Omental fat pad (tissue), 4 donors: ENCODE results near the gene MALAT1. TPM values are rescaled to one million over a fixed set of nuclear protein-coding genes. Genes with fewer than 3 reads are reported as not detected.
A peak's percentile ranks its signal among the peaks of the same experiment; 100 is the strongest.

ENCODE experiments used
- ATAC-seq: fragments of 150-250 bp; one replicate; pipeline ENCODE4 v1.9.1; 2016; ENCODE audit warnings: mild to moderate bottlenecking, moderate library complexity; ENCODE audit not compliant: low FRiP score
- DNase-seq: peaks from one replicate; pipeline ENCODE4 v3.0.0-alpha.2; 2019; ENCODE audit warnings: low spot score
- CTCF ChIP-seq, 3 donors: fragments of 450-650 bp; IDR thresholded peaks; one replicate each; pipeline ENCODE4 v1.5.1; 2016 to 2017; ENCODE audit warnings: antibody characterized with exemption in 3 of 3, mild to moderate bottlenecking in 3 of 3, moderate library complexity in 2 of 3
- total RNA-seq, 4 donors: library from RNA; depleted of rRNA; stranded (reverse); fragments of >200 nt; gene quantifications; one replicate each; pipeline ENCODE4 v1.1.0, GENCODE V29; 2016

Gene MALAT1
- total RNA-seq, 4 donors from 2014 or later = 11,614 to 21,764 (median 16,063) TPM

DNA sequence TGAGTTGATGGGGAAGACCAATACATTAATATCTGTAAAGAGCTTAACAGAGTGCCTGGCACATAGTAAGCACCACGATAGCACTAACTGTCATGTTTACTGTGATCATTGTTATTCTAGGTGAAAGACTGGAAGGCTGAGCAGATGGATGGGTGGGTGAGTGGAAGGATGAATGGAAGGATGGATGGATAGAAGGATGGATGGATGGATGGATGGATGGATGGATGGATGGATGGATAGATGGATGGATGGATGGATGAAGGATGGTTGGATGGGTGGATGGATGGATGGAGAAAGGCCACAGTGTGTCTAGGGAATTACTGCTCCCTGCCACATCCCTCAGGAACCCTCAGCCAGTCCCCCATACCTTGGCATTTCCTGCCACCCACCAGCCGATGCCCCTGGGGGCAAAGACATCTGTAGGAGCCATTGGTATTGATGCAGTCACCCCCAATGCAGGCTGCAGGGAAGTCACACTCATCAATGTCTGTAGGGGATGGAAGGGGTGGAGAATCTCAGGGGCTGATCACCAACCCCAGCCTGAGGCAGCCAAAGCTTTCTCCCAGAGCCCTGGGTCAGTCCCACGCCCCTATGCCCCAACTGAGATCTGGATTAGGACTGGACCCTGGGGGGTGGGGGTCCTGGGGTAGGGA, 44.0 kb downstream of the MALAT1 start:
- no peak for TF ChIP-seq CTCF (IDR thresholded peaks at IDR 0.05)
- DNase-seq = no peak
- no peak for ATAC-seq

GRCh38 chr11:65545853-65546216, 47.0 kb downstream of the MALAT1 start:
- ATAC-seq (no peak), DNase-seq (no peak)
- TF ChIP-seq CTCF (IDR thresholded peaks at IDR 0.05) = no peak

GRCh38 chr11:65546217-65546958, 47.5 kb downstream of the MALAT1 start:
- DNase-seq = peak; percentile 84
- no peak for TF ChIP-seq CTCF (IDR thresholded peaks at IDR 0.05)
- ATAC-seq = peak; percentile 81

DNA sequence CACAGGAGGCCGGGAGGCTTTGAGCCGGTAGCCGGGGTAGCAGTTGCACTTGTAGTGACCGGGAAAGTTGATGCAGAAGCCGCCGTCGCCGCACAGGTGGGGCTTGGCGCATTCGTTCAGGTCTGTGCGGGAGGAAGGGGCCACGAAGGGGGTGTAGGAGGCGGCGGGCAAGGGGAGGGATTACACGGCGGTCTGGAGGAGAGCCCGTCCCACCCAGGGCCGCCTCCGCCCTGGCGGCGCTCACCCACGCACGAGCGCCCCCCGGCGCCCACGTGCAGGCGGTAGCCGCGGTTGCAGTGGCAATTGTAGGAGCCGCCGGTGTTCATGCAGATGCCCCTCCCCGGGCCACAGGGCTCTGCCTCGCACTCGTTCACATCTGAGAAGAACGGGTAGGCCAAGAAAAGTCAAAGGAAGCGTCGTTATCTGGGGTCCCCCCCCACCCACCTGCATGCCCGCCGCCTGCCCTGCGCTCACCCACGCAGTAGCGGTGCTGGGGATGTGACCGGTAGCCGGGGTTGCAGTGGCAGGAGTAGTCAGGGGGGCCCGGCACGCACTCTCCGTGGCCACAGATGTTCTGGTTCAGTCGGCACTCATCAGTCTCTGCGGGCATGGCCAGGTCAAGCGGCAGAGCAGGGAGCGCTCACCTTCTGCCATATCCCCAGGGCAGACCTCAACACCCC, 48.7 kb downstream of the MALAT1 start:
- TF ChIP-seq CTCF (IDR thresholded peaks at IDR 0.05) = no peak
- DNase-seq (no peak), ATAC-seq (no peak)

DNA sequence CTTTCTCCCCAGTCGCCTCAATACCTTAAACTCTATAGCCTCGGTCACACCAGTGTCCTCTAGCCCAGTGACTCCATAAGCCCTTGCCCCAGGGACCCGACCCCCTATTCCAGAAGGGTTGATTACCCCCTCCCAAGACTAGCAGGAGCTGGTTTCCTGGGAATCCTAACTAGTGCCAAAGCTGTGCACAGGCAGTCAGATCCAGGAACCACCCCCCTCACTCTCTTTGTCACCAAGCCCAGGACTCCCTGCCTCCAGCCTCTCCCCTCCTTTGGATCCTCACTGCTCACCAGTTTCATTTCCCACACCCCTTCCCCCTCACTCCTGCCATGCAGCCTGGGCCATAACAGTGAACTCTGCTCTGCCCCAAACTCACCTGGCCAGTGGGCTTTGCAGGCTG, 49.5 kb downstream of the MALAT1 start:
- no peak for ATAC-seq
- no peak for TF ChIP-seq CTCF (IDR thresholded peaks at IDR 0.05)

GRCh38 chr11:65549096-65549495, 50.3 kb downstream of the MALAT1 start:
- TF ChIP-seq CTCF (IDR thresholded peaks at IDR 0.05) = no peak
- ATAC-seq (no peak), DNase-seq (no peak)

More for the DNA sequence above, 49.5 kb downstream of the MALAT1 start:
- DNase-seq = no peak
